Mesendoderm (in vitro differentiated cells): ENCODE measurements around the gene PTPN11.

Experiments used
- DNase-seq: peaks from one replicate; pipeline ENCODE4 v3.0.0; 2013
- H2AK5ac ChIP-seq: 2 replicates; pipeline ENCODE4 v1.6.1; 2013; ENCODE audit warnings: low read length, inconsistent platforms
- H2BK120ac ChIP-seq: 2 replicates; pipeline ENCODE4 v1.6.1; 2013; ENCODE audit warnings: low read depth, mild to moderate bottlenecking, low read length, moderate library complexity, mixed read lengths
- H2BK15ac ChIP-seq: replicated peaks from 2 replicates; pipeline ENCODE4 v1.6.1; 2013; ENCODE audit warnings: low read depth, mild to moderate bottlenecking, moderate library complexity
- H2BK5ac ChIP-seq: 2 replicates; pipeline ENCODE4 v1.6.1; 2013; ENCODE audit warnings: low read length, inconsistent platforms
- H3K18ac ChIP-seq: 2 replicates; pipeline ENCODE4 v1.6.1; 2013; ENCODE audit warnings: mild to moderate bottlenecking, low read length, mixed read lengths
- H3K23ac ChIP-seq: one replicate; pipeline ENCODE4 v1.6.1; 2013; ENCODE audit warnings: low read length
- H3K27ac ChIP-seq: 2 replicates; pipeline ENCODE4 v1.5.1; 2013; ENCODE audit warnings: low read depth, mild to moderate bottlenecking, inconsistent platforms, low read length, moderate library complexity
- H3K27me3 ChIP-seq: 2 replicates; pipeline ENCODE4 v1.6.1; 2013; ENCODE audit warnings: low read length, control low read depth, mild to moderate bottlenecking, inconsistent platforms; ENCODE audit not compliant: insufficient read depth, poor library complexity
- H3K36me3 ChIP-seq: 2 replicates; pipeline ENCODE4 v1.6.1; 2013; ENCODE audit warnings: low read length, inconsistent platforms; ENCODE audit not compliant: control insufficient read depth, insufficient read depth
- H3K4ac ChIP-seq: one replicate; pipeline ENCODE4 v1.6.1; 2013; ENCODE audit warnings: low read depth, mild to moderate bottlenecking, low read length, moderate library complexity
- H3K4me1 ChIP-seq: 2 replicates; pipeline ENCODE4 v1.6.1; 2013; ENCODE audit warnings: low read depth, low read length, inconsistent platforms; ENCODE audit not compliant: control insufficient read depth
- H3K4me2 ChIP-seq: 2 replicates; pipeline ENCODE4 v1.6.1; 2013; ENCODE audit warnings: low read length
- H3K4me3 ChIP-seq: 2 replicates; pipeline ENCODE4 v1.5.1; 2013; ENCODE audit warnings: mild to moderate bottlenecking, low read length
- H3K56ac ChIP-seq: one replicate; pipeline ENCODE4 v1.6.1; 2013; ENCODE audit warnings: low read length
- H3K79me1 ChIP-seq: 2 replicates; pipeline ENCODE4 v1.6.1; 2013; ENCODE audit warnings: low read length, inconsistent platforms
- H3K79me2 ChIP-seq: 2 replicates; pipeline ENCODE4 v1.6.1; 2013; ENCODE audit warnings: mild to moderate bottlenecking, low read length; ENCODE audit not compliant: control insufficient read depth, insufficient read depth
- H3K9ac ChIP-seq: 2 replicates; pipeline ENCODE4 v1.6.1; 2013; ENCODE audit warnings: low read length, inconsistent platforms
- H4K5ac ChIP-seq: one replicate; pipeline ENCODE4 v1.6.1; 2013; ENCODE audit warnings: low read length
- H4K8ac ChIP-seq: one replicate; pipeline ENCODE4 v1.6.1; 2013; ENCODE audit warnings: low read depth, mild to moderate bottlenecking, control low read depth, low read length, moderate library complexity
- WGBS: extraction: QIAGEN DNeasy Blood & Tissue Kit; methylation state at CpG from one replicate; pipeline ENCODE4 v1.1.7; 2013; ENCODE audit warnings: low lambda C conversion rate, missing lambda C conversion rate; ENCODE audit not compliant: insufficient coverage; ENCODE audit errors: extremely low coverage; 5-methylcytosine and 5-hydroxymethylcytosine counted together

The PTPN11 gene

GRCh38 chr12:112540021-112540420 is 121.3 kb downstream of the PTPN11 start:
- no peak overlapping the region for H3K9ac ChIP-seq
- H2BK15ac ChIP-seq: no peak overlapping the region
- H3K27me3 ChIP-seq: no peaks in the 10 kb centered on the region
- H3K79me2 ChIP-seq: no peaks in the 10 kb centered on the region
- H3K4me1 ChIP-seq: no peaks in the 10 kb centered on the region
- H2BK120ac ChIP-seq: no peak overlapping the region
- H3K4me2 ChIP-seq: no peak overlapping the region
- H4K8ac ChIP-seq: no peak overlapping the region
- no peak for DNase-seq
- no CpG with 5 or more reads among the region's 5 CpGs for WGBS
- no peak overlapping the region for H3K18ac ChIP-seq
- no peak overlapping the region for H3K27ac ChIP-seq
- peak overlapping the region; percentile 7 for H3K56ac ChIP-seq
- H3K36me3 ChIP-seq: no peaks in the 10 kb centered on the region
- H3K23ac ChIP-seq: no peak overlapping the region
- no peak overlapping the region for H3K4me3 ChIP-seq
- H2AK5ac ChIP-seq: no peak overlapping the region
- no peak overlapping the region for H4K5ac ChIP-seq
- no peaks in the 10 kb centered on the region for H3K79me1 ChIP-seq
- H3K4ac ChIP-seq: no peak overlapping the region
- no peak overlapping the region for H2BK5ac ChIP-seq

GRCh38 chr12:112543751-112544150 is 125.0 kb downstream of the PTPN11 start:
- no peak overlapping the region for H3K9ac ChIP-seq
- H3K27ac ChIP-seq: no peak overlapping the region

GRCh38 chr12:112546339-112546738 is 127.6 kb downstream of the PTPN11 start:
- H2BK15ac ChIP-seq: no peak overlapping the region
- no peak overlapping the region for H3K23ac ChIP-seq
- no peak overlapping the region for H2AK5ac ChIP-seq
- H3K79me1 ChIP-seq: no peaks in the 10 kb centered on the region
- no peak overlapping the region for H3K9ac ChIP-seq
- H4K5ac ChIP-seq: no peak overlapping the region
- no peak overlapping the region for H3K4ac ChIP-seq
- no peak overlapping the region for H3K18ac ChIP-seq
- WGBS: no CpG with 5 or more reads among the region's 6 CpGs
- H2BK5ac ChIP-seq: no peak overlapping the region
- H3K56ac ChIP-seq: no peak overlapping the region
- H4K8ac ChIP-seq: no peak overlapping the region
- H3K27me3 ChIP-seq: no peaks in the 10 kb centered on the region
- H3K4me2 ChIP-seq: no peak overlapping the region
- no peaks in the 10 kb centered on the region for H3K36me3 ChIP-seq
- H3K79me2 ChIP-seq: no peaks in the 10 kb centered on the region
- H3K27ac ChIP-seq: no peak overlapping the region
- no peak overlapping the region for H3K4me3 ChIP-seq
- DNase-seq: no peak
- H2BK120ac ChIP-seq: no peak overlapping the region
- no peaks in the 10 kb centered on the region for H3K4me1 ChIP-seq

More at GRCh38 chr12:112543751-112544150, 125.0 kb downstream of the PTPN11 start:
- H3K79me1 ChIP-seq: no peaks in the 10 kb centered on the region
- WGBS: no CpG with 5 or more reads among the region's 4 CpGs
- no peaks in the 10 kb centered on the region for H3K36me3 ChIP-seq
- no peak overlapping the region for H2BK15ac ChIP-seq
- no peaks in the 10 kb centered on the region for H3K4me1 ChIP-seq
- H3K4me2 ChIP-seq: no peak overlapping the region
- H3K79me2 ChIP-seq: no peaks in the 10 kb centered on the region
- no peak overlapping the region for H2BK5ac ChIP-seq
- H4K8ac ChIP-seq: no peak overlapping the region
- no peak overlapping the region for H3K56ac ChIP-seq
- no peak overlapping the region for H2BK120ac ChIP-seq
- no peak for DNase-seq
- H3K4me3 ChIP-seq: no peak overlapping the region
- no peak overlapping the region for H3K18ac ChIP-seq
- no peaks in the 10 kb centered on the region for H3K27me3 ChIP-seq
- H3K4ac ChIP-seq: no peak overlapping the region
- H4K5ac ChIP-seq: no peak overlapping the region
- no peak overlapping the region for H2AK5ac ChIP-seq
- no peak overlapping the region for H3K23ac ChIP-seq

- no peak overlapping the region for H2BK120ac ChIP-seq
- no peak overlapping the region for H3K4ac ChIP-seq
- H3K9ac ChIP-seq: no peak overlapping the region
- H3K4me2 ChIP-seq: no peak overlapping the region
- no peak overlapping the region for H3K23ac ChIP-seq
- no peaks in the 10 kb centered on the region for H3K4me1 ChIP-seq
- no peaks in the 10 kb centered on the region for H3K36me3 ChIP-seq
- no peaks in the 10 kb centered on the region for H3K79me1 ChIP-seq
- no peak overlapping the region for H4K8ac ChIP-seq
- no peak overlapping the region for H3K18ac ChIP-seq
- no peak overlapping the region for H2BK15ac ChIP-seq
- H4K5ac ChIP-seq: no peak overlapping the region
- H3K27ac ChIP-seq: no peak overlapping the region
- H2BK5ac ChIP-seq: no peak overlapping the region
- no peaks in the 10 kb centered on the region for H3K27me3 ChIP-seq
- no peak overlapping the region for H2AK5ac ChIP-seq
- no peaks in the 10 kb centered on the region for H3K79me2 ChIP-seq
- DNase-seq: no peak
- WGBS: no CpG with 5 or more reads among the region's 2 CpGs
- H3K4me3 ChIP-seq: no peak overlapping the region
- H3K56ac ChIP-seq: no peak overlapping the region
Measured at GRCh38 chr12:112546996-112547395, 128.2 kb downstream of the PTPN11 start.

- Histone ChIP-seq H3K4ac (no peak overlapping the region), H2BK5ac (no peak overlapping the region), H3K27me3 (no peaks in the 10 kb centered on the region), H2BK120ac (no peak overlapping the region), H2AK5ac (no peak overlapping the region), H3K56ac (no peak overlapping the region), H4K8ac (no peak overlapping the region), H3K18ac (no peak overlapping the region), H3K27ac (no peak overlapping the region), H3K79me1 (no peaks in the 10 kb centered on the region), H3K23ac (no peak overlapping the region), H4K5ac (no peak overlapping the region), H3K9ac (no peak overlapping the region), H3K4me2 (no peak overlapping the region), H2BK15ac (no peak overlapping the region), H3K79me2 (no peaks in the 10 kb centered on the region), H3K4me3 (no peak overlapping the region), H3K36me3 (no peaks in the 10 kb centered on the region), H3K4me1 (no peaks in the 10 kb centered on the region)
- no peak for DNase-seq
- WGBS: no CpG with 5 or more reads among the region's 5 CpGs
Measured at GRCh38 chr12:112549031-112549430, 130.3 kb downstream of the PTPN11 start.

- no CpG with 5 or more reads among the region's 5 CpGs for WGBS
- Histone ChIP-seq H3K4ac (no peak overlapping the region), H3K56ac (no peak overlapping the region), H3K18ac (no peak overlapping the region), H3K4me1 (no peaks in the 10 kb centered on the region), H2BK5ac (no peak overlapping the region), H3K9ac (no peak overlapping the region), H3K4me3 (no peak overlapping the region), H3K79me1 (no peaks in the 10 kb centered on the region), H3K79me2 (no peaks in the 10 kb centered on the region), H2AK5ac (no peak overlapping the region), H3K4me2 (no peak overlapping the region), H3K27ac (no peak overlapping the region), H3K23ac (no peak overlapping the region), H2BK120ac (no peak overlapping the region), H3K27me3 (no peaks in the 10 kb centered on the region), H4K5ac (no peak overlapping the region), H4K8ac (no peak overlapping the region), H2BK15ac (no peak overlapping the region), H3K36me3 (no peaks in the 10 kb centered on the region)
- peak; percentile 38 for DNase-seq
Measured at GRCh38 chr12:112551681-112552080, 132.9 kb downstream of the PTPN11 start.
